ENCODE data around the gene KCNJ1.

The KCNJ1 gene

GRCh38 chr11:128876133-128876650 lies 9.1 kb upstream of the KCNJ1 start:
- H4K20me1 ChIP-seq (ENCODE audit: insufficient read depth), result no peaks in the 10 kb centered on the region
- no peaks in the 10 kb centered on the region for H3K36me3 ChIP-seq (ENCODE audit: insufficient read depth)
- H2AFZ ChIP-seq (ENCODE audit: low read depth), result no peak overlapping the region
- H3K27ac ChIP-seq, result no peak overlapping the region
- H3K9ac ChIP-seq, result no peak overlapping the region
- no peaks in the 10 kb centered on the region for H3K79me2 ChIP-seq (ENCODE audit: insufficient read depth, low read depth)
- H3K4me2 ChIP-seq, result no peak overlapping the region
- no peak for TF ChIP-seq CTCF (conservative IDR thresholded peaks at IDR 0.05; ENCODE audit: low read depth, low read length)
- H3K4me3 ChIP-seq (IDR thresholded peaks at IDR 0.05; ENCODE audit: insufficient read depth, low read depth, low read length), result no peak overlapping the region
- H3K27me3 ChIP-seq (ENCODE audit: insufficient read depth, low read depth), result no peaks in the 10 kb centered on the region
- no peaks in the 10 kb centered on the region for H3K4me1 ChIP-seq (ENCODE audit: low read depth, poor library complexity, severe bottlenecking)

GRCh38 chr11:128874427-128874826 lies 7.3 kb upstream of the KCNJ1 start:
- TF ChIP-seq CTCF (conservative IDR thresholded peaks at IDR 0.05; ENCODE audit: low read depth, low read length), result no peak
- H4K20me1 ChIP-seq (ENCODE audit: insufficient read depth), result no peaks in the 10 kb centered on the region
- no peak overlapping the region for H3K27ac ChIP-seq
- no peak overlapping the region for H3K4me2 ChIP-seq
- no peak overlapping the region for H3K4me3 ChIP-seq (IDR thresholded peaks at IDR 0.05; ENCODE audit: insufficient read depth, low read depth, low read length)
- no peaks in the 10 kb centered on the region for H3K4me1 ChIP-seq (ENCODE audit: low read depth, poor library complexity, severe bottlenecking)
- no peaks in the 10 kb centered on the region for H3K27me3 ChIP-seq (ENCODE audit: insufficient read depth, low read depth)
- H2AFZ ChIP-seq (ENCODE audit: low read depth), result no peak overlapping the region
- H3K79me2 ChIP-seq (ENCODE audit: insufficient read depth, low read depth), result no peaks in the 10 kb centered on the region
- no peak overlapping the region for H3K9ac ChIP-seq
- no peaks in the 10 kb centered on the region for H3K36me3 ChIP-seq (ENCODE audit: insufficient read depth)

- H3K4me2 ChIP-seq, result no peak overlapping the region
Observed at GRCh38 chr11:128872594-128872993, 5.5 kb upstream of the KCNJ1 start.

GRCh38 chr11:128872094-128872493 lies 5.0 kb upstream of the KCNJ1 start:
- Histone ChIP-seq H2AFZ (ENCODE audit: low read depth) (no peak overlapping the region), H3K4me3 (IDR thresholded peaks at IDR 0.05; ENCODE audit: insufficient read depth, low read depth, low read length) (no peak overlapping the region), H3K4me1 (ENCODE audit: low read depth, poor library complexity, severe bottlenecking) (no peaks in the 10 kb centered on the region), H3K9ac (no peak overlapping the region), H3K27ac (no peak overlapping the region), H4K20me1 (ENCODE audit: insufficient read depth) (no peaks in the 10 kb centered on the region), H3K27me3 (ENCODE audit: insufficient read depth, low read depth) (no peaks in the 10 kb centered on the region), H3K4me2 (no peak overlapping the region), H3K79me2 (ENCODE audit: insufficient read depth, low read depth) (no peaks in the 10 kb centered on the region), H3K36me3 (ENCODE audit: insufficient read depth) (no peaks in the 10 kb centered on the region)
- TF ChIP-seq CTCF (conservative IDR thresholded peaks at IDR 0.05; ENCODE audit: low read depth, low read length), result no peak

More at GRCh38 chr11:128872594-128872993, 5.5 kb upstream of the KCNJ1 start:
- Histone ChIP-seq H3K9ac (no peak overlapping the region), H4K20me1 (ENCODE audit: insufficient read depth) (no peaks in the 10 kb centered on the region), H3K4me1 (ENCODE audit: low read depth, poor library complexity, severe bottlenecking) (no peaks in the 10 kb centered on the region), H3K27me3 (ENCODE audit: insufficient read depth, low read depth) (no peaks in the 10 kb centered on the region), H3K27ac (no peak overlapping the region), H3K79me2 (ENCODE audit: insufficient read depth, low read depth) (no peaks in the 10 kb centered on the region), H2AFZ (ENCODE audit: low read depth) (no peak overlapping the region), H3K4me3 (IDR thresholded peaks at IDR 0.05; ENCODE audit: insufficient read depth, low read depth, low read length) (no peak overlapping the region), H3K36me3 (ENCODE audit: insufficient read depth) (no peaks in the 10 kb centered on the region)
- TF ChIP-seq CTCF (conservative IDR thresholded peaks at IDR 0.05; ENCODE audit: low read depth, low read length), result no peak
